ENCODE measurements around the gene NFIC. TPM values are rescaled to one million over a fixed set of nuclear protein-coding genes. Genes with fewer than 3 reads are reported as not detected.
"Not testable (repeated sequence)": the region's sequence is repeated elsewhere in the genome, so short reads cannot be mapped to it uniquely, and the experiment has no call there.

The NFIC gene
- total and polyA plus RNA-seq, 4 donors: 12.8 to 100 (median 75.1) TPM

- TF ChIP-seq JUND (IDR thresholded peaks at IDR 0.05): no peak
- no peak for TF ChIP-seq CTCF (IDR thresholded peaks at IDR 0.05; ENCODE audit: low read depth, low read length, missing input control)
- TF ChIP-seq FOXA2 (IDR thresholded peaks at IDR 0.05): no peak
Observed at GRCh38 chr19:3340340-3340739, 26.0 kb upstream of the NFIC start (continued).

GRCh38 chr19:3342246-3342645 is 24.1 kb upstream of the NFIC start:
- no peak for TF ChIP-seq EGR1 (IDR thresholded peaks at IDR 0.05; ENCODE audit: low read depth in 2 of 2)
- TF ChIP-seq RAD21 (IDR thresholded peaks at IDR 0.05): no peak
- no peak for TF ChIP-seq HNF4G (IDR thresholded peaks at IDR 0.05)
- no peak for TF ChIP-seq ZBTB33 (IDR thresholded peaks at IDR 0.05)
- no peak for TF ChIP-seq ATF3 (IDR thresholded peaks at IDR 0.05)
- TF ChIP-seq FOXA1 (IDR thresholded peaks at IDR 0.05): no peak
- TF ChIP-seq GABPA (IDR thresholded peaks at IDR 0.05 in 1 of 2, conservative IDR thresholded peaks at IDR 0.05 in 1 of 2): no peak
- no peak for TF ChIP-seq NR2F2 (IDR thresholded peaks at IDR 0.05)
- TF ChIP-seq CTCF (IDR thresholded peaks at IDR 0.05; ENCODE audit: low read depth, low read length, missing input control): no peak
- TF ChIP-seq RXRA (IDR thresholded peaks at IDR 0.05): no peak
- TF ChIP-seq FOXA2 (IDR thresholded peaks at IDR 0.05): no peak
- Histone ChIP-seq H3K4me3 (ENCODE audit: low read depth in 1 of 3, low read length in 3 of 3) (no peak overlapping the region), H3K9ac (ENCODE audit: low read depth in 1 of 2, low read length in 2 of 2) (no peak overlapping the region), H3K4me1 (ENCODE audit: control insufficient read depth in 4 of 4, insufficient read depth in 4 of 4, low read length in 3 of 4) (peaks cover 24 to 50% (median 32%) of the 10 kb centered on the region in 4 donors), H3K9me3 (ENCODE audit: control insufficient read depth in 4 of 4, low read length in 3 of 4) (no peaks in the 10 kb centered on the region), H3K27me3 (ENCODE audit: control insufficient read depth in 4 of 4, insufficient read depth in 4 of 4, low read length in 3 of 4) (no peaks in the 10 kb centered on the region), H3K27ac (ENCODE audit: low read depth in 1 of 2, low read length in 2 of 2) (no peak overlapping the region), H3K36me3 (ENCODE audit: control insufficient read depth in 4 of 4, insufficient read depth in 3 of 4, low read depth in 1 of 4, low read length in 3 of 4) (no peaks in the 10 kb centered on the region)
- 80% methylated on average over 9 of the region's 9 CpGs for WGBS
- DNase-seq (ENCODE audit: low spot score): no peak

GRCh38 chr19:3342962-3343361 is 23.4 kb upstream of the NFIC start:
- not testable (repeated sequence) for H3K4me3 ChIP-seq (ENCODE audit: low read depth in 1 of 3, low read length in 3 of 3); H3K36me3 ChIP-seq (ENCODE audit: control insufficient read depth in 4 of 4, insufficient read depth in 3 of 4, low read depth in 1 of 4, low read length in 3 of 4); DNase-seq (ENCODE audit: low spot score); H3K9me3 ChIP-seq (ENCODE audit: control insufficient read depth in 4 of 4, low read length in 3 of 4); H3K27me3 ChIP-seq (ENCODE audit: control insufficient read depth in 4 of 4, insufficient read depth in 4 of 4, low read length in 3 of 4)
- peaks cover 20 to 46% (median 30%) of the 10 kb centered on the region in 4 donors for H3K4me1 ChIP-seq (ENCODE audit: control insufficient read depth in 4 of 4, insufficient read depth in 4 of 4, low read length in 3 of 4)
- peak overlapping the region; percentile 90 to 91 for H3K27ac ChIP-seq (ENCODE audit: low read depth in 1 of 2, low read length in 2 of 2)
- WGBS: 79% methylated on average over 9 of the region's 9 CpGs
- peak overlapping the region in 1 of 2 donors; percentile 43 for H3K9ac ChIP-seq (ENCODE audit: low read depth in 1 of 2, low read length in 2 of 2)
